ENCODE measurements around the gene RFX8. TPM values are rescaled to one million over a fixed set of nuclear protein-coding genes. Genes with fewer than 3 reads are reported as not detected.

Gene RFX8
- total and polyA plus RNA-seq, 5 experiments from 2014 or later: not detected

DNA sequence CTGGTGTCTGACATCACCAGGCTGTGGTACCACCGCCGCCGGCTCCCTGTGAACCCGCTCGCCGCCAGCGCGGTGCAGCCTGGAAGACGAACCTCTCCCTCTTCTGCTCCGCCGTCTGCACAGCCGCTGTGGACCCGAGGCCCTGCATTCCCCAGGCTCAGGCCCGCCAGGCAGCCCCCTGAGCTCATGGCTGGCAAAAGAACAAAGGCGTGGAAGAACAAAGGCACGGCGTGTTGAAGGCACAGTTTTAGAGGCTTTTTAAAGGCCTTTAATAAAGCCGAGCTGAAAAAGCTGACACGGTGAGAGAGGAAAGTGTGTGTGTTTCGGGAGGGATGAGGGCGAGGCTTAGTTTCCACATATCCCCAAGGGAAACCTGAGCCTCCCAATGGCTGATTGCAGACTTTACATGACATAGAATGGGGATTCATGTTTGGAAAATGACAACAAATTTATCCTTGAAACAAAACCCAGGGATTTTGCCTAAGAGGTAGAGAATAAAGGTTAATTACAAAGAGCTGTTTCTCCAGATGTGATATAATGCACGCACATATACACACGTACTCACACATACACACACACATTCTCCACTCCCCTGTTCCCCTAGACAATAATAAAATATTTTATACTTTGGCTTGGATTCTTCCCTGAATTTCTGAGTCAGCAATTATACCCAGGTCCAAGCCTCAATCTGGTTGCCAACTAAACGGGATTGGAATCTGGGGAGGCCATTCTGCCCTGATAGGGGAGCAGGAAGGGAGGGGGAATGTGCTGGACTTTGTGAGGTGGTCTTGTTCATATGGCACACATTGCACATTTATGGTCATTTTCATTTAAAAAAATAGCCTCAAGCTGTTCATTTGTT, 39.7 kb downstream of the RFX8 start:
- H3K4me1 Mint-ChIP-seq: no peaks in the 10 kb centered on the region
- ATAC-seq: no peak
- H3K9me3 Mint-ChIP-seq: no peaks in the 10 kb centered on the region
- no peaks in the 10 kb centered on the region for H3K27me3 Mint-ChIP-seq
- peak overlapping the region in 1 of 10 donors; percentile 11 for H3K27ac Mint-ChIP-seq
- no peaks in the 10 kb centered on the region for H3K36me3 Mint-ChIP-seq
- DNase-seq: no peak
- H3K4me3 Mint-ChIP-seq: no peak overlapping the region
- POLR2A ChIA-PET: no interaction called here

DNA sequence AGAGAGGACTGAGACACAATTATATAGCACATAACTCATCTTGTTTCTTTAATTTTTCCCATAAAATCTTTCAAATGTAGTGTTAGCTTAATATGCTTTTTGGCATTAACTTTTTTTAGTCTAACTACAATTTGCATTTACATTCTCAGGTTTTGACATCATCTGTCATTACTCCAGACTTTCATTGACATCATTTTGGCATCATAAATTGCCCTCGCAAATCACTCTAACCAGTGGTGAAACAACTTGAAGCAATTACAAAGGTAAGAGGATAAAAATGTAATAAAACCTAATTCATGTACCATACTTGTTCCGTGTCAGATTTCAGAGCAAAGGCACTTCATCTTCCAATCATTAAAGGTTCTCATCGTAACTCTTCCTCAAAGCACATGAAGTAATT, 41.4 kb downstream of the RFX8 start:
- Mint-ChIP-seq H3K27ac (peak overlapping the region in 1 of 10 donors; percentile 24), H3K4me3 (no peak overlapping the region)
- POLR2A ChIA-PET: no interaction called here

DNA sequence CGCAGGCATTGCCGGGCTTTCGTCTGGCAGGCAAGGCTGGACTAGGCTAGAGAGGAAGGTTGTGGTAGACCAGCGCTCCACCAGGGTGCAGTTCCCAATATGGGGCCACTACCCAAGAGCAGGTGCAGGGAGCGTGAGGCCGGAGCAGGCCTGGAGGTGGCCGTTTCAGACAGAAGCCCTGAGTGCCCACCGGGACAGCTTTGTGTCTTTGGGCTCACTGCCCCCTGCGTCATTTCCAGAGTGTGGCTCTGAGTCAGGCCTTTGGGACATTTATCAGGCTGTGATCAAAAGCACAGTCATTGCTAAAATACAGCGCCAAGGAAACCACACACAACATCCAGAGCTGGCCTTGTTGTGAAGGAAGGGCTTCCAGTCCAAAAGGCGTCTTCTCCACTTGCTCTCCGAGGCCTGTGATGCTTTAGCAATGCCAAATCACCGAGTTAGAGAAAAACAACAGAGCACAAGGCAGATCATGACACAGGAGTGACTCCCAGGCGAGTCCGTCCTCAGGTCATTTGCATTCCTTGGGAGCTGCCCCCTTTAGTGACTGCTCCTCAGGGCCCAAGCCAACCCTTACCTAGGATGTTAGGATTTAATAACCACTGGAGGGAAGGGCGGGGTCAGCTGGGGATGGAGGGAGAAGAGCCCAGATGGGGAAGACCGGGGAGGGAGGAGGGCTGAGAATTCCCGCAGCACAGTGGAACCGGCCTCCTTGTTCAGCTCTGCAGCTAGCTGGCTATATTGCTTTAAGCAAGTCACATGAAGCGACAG, 42.3 kb downstream of the RFX8 start:
- DNase-seq (no peak), ATAC-seq (no peak)
- Mint-ChIP-seq H3K27me3 (no peaks in the 10 kb centered on the region), H3K9me3 (no peaks in the 10 kb centered on the region), H3K4me3 (no peak overlapping the region), H3K27ac (no peak overlapping the region), H3K4me1 (no peaks in the 10 kb centered on the region), H3K36me3 (no peaks in the 10 kb centered on the region)
- POLR2A ChIA-PET: no interaction called here

More for the DNA sequence above, 41.4 kb downstream of the RFX8 start:
- Mint-ChIP-seq H3K9me3 (no peaks in the 10 kb centered on the region), H3K27me3 (no peaks in the 10 kb centered on the region), H3K4me1 (no peaks in the 10 kb centered on the region), H3K36me3 (no peaks in the 10 kb centered on the region)
- ATAC-seq (no peak), DNase-seq (no peak)

DNA sequence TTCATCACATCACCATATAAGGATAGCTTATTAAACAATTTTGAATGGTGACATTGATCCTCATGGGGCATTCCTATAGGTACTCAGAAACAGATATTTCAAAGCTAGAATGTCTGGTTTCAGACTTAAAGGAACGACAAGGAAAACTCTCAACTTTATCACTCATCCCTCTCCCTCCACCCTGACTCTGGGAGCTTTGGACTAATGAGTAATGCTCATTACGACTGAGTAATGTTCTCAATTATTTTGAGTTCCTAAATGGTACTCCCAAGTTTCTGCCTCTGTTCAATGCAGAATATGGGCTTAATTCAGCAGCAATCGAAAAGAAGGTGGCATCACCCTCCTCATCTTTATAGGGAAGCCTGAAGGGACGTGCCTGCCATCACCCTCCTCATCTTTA, 43.4 kb downstream of the RFX8 start:
- Mint-ChIP-seq H3K27ac (peak overlapping the region in 1 of 10 donors; percentile 1), H3K36me3 (no peaks in the 10 kb centered on the region), H3K4me1 (no peaks in the 10 kb centered on the region), H3K9me3 (no peaks in the 10 kb centered on the region), H3K27me3 (no peaks in the 10 kb centered on the region), H3K4me3 (no peak overlapping the region)
- POLR2A ChIA-PET: no interaction called here
- ATAC-seq (no peak), DNase-seq (no peak)

DNA sequence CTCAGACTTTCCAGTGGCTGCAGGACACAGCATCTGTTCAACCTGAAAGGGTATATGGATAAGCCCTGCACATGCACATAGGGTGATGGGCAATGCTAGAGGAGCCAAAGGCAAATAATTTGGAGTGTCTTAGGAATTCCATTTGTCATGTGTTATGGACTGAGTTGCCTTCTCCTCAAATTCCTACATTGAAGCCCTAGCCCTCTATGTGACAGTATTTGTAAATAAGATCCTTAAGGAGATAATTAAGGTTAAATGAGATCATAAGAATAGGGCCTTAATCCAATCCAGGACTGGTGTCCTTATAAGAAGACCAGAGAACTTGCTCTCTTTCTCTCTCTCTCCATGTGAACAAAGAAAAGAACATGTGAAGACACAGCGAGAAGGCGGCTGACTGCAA, 44.8 kb downstream of the RFX8 start:
- no peaks in the 10 kb centered on the region for H3K9me3 Mint-ChIP-seq
- H3K27me3 Mint-ChIP-seq: no peaks in the 10 kb centered on the region
- H3K27ac Mint-ChIP-seq: peak overlapping the region in 1 of 10 donors; percentile 6
- DNase-seq (no peak), ATAC-seq (no peak)
- no peaks in the 10 kb centered on the region for H3K4me1 Mint-ChIP-seq
- H3K4me3 Mint-ChIP-seq: no peak overlapping the region
- POLR2A ChIA-PET: no interaction called here
- H3K36me3 Mint-ChIP-seq: no peaks in the 10 kb centered on the region

DNA sequence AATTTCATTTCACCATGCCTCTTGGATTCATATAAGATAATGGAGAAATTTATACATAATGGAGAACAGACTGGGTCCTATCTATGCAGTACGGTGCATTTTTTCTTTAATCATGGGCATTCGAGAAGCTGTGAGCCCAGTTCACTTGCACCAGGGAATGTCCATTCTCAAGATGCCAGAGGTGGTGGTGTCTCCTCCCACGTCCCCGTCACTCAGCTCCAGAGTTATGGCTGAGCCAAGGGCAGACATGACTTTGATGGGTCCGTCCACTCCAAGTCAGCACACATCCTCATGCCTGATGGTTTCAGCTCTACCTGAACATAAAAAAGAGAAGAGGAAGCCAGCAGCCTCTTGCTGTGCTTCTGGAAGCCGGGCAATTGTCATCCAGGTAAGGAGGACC, 45.5 kb downstream of the RFX8 start:
- Mint-ChIP-seq H3K4me3 (no peak overlapping the region), H3K9me3 (no peaks in the 10 kb centered on the region), H3K27ac (no peak overlapping the region), H3K4me1 (no peaks in the 10 kb centered on the region), H3K27me3 (no peaks in the 10 kb centered on the region), H3K36me3 (no peaks in the 10 kb centered on the region)
- POLR2A ChIA-PET: no interaction called here
- ATAC-seq (no peak), DNase-seq (no peak)

DNA sequence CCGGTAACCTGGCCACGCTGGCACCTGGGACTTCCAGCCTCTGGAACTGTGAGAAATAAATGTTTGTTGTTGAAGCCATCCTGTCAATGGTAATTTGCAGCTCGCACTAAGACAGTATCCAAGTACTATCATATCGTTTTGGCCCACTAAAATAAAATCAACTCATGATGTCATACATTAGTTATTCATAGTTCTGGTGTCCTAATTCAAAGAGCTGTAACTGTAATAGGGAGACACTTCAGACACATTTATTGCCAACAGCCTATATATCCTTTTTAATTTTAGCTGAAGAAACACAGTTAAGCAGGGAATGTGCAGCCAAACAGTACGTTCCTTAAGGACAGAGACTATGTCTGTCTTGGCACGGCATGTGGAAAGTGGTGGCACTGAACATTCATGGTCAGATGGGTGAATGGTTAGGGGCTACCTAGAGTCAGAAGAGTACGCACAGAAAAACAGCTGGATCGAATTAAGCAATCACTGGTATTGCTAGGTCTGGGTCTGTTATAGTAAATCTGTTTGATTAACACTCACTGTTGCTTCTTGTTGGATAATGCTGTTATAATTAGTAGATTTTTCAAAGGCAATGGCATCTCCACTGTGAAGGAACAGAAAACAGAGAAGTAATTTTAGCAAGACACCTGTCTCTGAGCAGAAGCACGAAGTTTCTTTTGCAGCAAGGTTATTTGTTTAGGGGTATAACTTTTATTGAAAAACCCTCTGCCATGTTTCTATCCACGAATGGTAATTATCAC, 46.3 kb downstream of the RFX8 start:
- Mint-ChIP-seq H3K4me1 (no peaks in the 10 kb centered on the region), H3K27ac (no peak overlapping the region)

DNA sequence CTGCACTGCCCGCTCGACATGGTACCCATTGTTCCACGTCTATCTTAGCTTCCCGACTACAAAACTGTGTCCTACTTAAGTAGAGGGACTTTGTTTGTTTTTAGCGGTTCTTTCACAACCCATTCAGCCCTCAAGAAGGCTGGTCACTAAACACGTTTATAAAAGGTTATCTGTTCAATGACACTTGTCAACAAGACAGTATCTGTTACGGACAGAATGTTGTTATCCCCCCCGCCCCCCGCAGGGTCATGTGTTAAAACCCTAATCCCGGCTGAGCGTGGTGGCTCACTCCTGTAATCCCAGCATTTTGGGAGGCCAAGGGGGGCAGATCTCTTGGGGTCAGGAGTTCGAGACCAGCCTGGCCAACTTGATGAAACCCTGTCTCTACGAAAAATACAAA, 47.2 kb downstream of the RFX8 start:
- POLR2A ChIA-PET: no interaction called here
- no peak for DNase-seq

More for the DNA sequence above, 46.3 kb downstream of the RFX8 start:
- no peak overlapping the region for H3K4me3 Mint-ChIP-seq
- no peaks in the 10 kb centered on the region for H3K27me3 Mint-ChIP-seq
- peaks cover 0 to 4% (median 0%) of the 10 kb centered on the region in 9 donors for H3K9me3 Mint-ChIP-seq
- DNase-seq (no peak), ATAC-seq (no peak)
- H3K36me3 Mint-ChIP-seq: no peaks in the 10 kb centered on the region
- POLR2A ChIA-PET: no interaction called here

DNA sequence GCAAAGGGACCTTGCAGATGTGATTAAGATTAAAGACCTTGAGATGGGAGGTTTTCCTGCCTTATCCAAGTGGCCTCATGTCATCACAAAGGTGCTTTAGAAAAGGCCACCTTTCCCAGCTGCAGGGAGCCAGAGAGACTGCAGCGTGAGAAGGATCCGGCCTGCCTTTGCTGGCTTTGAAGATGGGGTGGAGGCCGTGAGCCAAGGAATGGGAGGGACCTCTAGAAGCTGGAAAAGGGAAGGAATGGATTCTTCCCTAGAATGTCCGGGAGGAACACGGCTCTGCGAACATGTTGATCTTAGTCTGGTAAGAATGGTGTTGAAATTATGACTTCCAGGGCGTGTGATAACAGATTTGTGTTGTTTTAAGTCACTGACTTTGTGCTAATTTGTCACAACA, 47.7 kb downstream of the RFX8 start:
- Mint-ChIP-seq H3K27me3 (no peaks in the 10 kb centered on the region), H3K9me3 (peaks cover 0 to 6% (median 0%) of the 10 kb centered on the region in 9 donors), H3K4me3 (no peak overlapping the region), H3K4me1 (no peaks in the 10 kb centered on the region), H3K27ac (no peak overlapping the region), H3K36me3 (no peaks in the 10 kb centered on the region)
- POLR2A ChIA-PET: no interaction called here
- ATAC-seq (no peak), DNase-seq (no peak)

More for the DNA sequence above, 47.2 kb downstream of the RFX8 start:
- H3K27me3 Mint-ChIP-seq: no peaks in the 10 kb centered on the region
- H3K4me1 Mint-ChIP-seq: no peaks in the 10 kb centered on the region
- no peak for ATAC-seq
- no peak overlapping the region for H3K4me3 Mint-ChIP-seq
- no peaks in the 10 kb centered on the region for H3K36me3 Mint-ChIP-seq
- H3K9me3 Mint-ChIP-seq: peaks cover 0 to 6% (median 0%) of the 10 kb centered on the region in 9 donors
- no peak overlapping the region for H3K27ac Mint-ChIP-seq

DNA sequence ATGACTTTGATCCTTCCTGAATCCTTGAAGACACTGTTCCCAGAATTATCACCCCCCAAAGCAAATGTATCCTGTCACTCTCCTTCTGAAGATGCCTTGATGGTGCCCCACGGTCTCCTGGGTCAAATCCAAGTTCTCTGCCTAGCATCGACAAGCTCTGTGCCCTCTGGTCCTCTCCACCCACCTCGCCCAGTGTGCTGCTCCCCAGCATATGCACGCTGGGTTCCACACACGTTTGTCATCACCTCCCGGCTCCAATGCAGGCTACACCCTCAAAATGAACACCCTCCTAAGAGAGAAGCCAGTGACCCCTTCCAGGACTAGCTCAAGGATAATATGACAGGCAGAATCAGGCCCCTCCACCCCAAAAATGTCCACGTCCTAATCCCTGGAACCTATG, 48.1 kb downstream of the RFX8 start:
- no peak for DNase-seq
- H3K9me3 Mint-ChIP-seq: peaks cover 0 to 6% (median 0%) of the 10 kb centered on the region in 9 donors
- H3K4me1 Mint-ChIP-seq: no peaks in the 10 kb centered on the region
- peak overlapping the region in 1 of 10 donors; percentile 23 for H3K27ac Mint-ChIP-seq
- no peaks in the 10 kb centered on the region for H3K27me3 Mint-ChIP-seq
- no peak overlapping the region for H3K4me3 Mint-ChIP-seq
- POLR2A ChIA-PET: no interaction called here
- ATAC-seq: no peak
- no peaks in the 10 kb centered on the region for H3K36me3 Mint-ChIP-seq

DNA sequence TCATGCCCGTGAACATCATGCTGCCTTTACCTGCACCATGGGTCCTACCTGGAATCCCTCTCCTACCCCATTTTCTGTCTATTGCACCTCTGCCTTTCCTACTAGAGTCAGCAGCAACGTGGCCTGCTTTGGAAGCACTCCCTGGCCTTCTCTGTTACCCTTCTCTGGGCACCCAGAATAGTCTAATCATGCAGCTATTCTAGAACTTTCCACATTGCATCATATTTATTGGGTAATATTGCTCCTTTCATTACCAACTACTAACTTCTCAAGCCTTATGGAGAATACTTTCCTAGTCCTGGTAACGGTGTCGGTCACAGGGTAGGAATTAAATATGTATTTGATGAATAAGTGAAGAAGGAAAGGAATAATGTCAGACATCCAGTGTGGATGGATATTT, 54.3 kb downstream of the RFX8 start:
- ATAC-seq: no peak
- Mint-ChIP-seq H3K27me3 (peaks cover 0 to 3% (median 0%) of the 10 kb centered on the region in 5 donors), H3K4me3 (no peak overlapping the region), H3K4me1 (peaks cover 0 to 1% (median 0%) of the 10 kb centered on the region in 4 donors), H3K9me3 (peaks cover 0 to 6% (median 0%) of the 10 kb centered on the region in 9 donors), H3K27ac (peak overlapping the region in 1 of 10 donors; percentile 62), H3K36me3 (no peaks in the 10 kb centered on the region)
- no peak for DNase-seq
- POLR2A ChIA-PET: no interaction called here

DNA sequence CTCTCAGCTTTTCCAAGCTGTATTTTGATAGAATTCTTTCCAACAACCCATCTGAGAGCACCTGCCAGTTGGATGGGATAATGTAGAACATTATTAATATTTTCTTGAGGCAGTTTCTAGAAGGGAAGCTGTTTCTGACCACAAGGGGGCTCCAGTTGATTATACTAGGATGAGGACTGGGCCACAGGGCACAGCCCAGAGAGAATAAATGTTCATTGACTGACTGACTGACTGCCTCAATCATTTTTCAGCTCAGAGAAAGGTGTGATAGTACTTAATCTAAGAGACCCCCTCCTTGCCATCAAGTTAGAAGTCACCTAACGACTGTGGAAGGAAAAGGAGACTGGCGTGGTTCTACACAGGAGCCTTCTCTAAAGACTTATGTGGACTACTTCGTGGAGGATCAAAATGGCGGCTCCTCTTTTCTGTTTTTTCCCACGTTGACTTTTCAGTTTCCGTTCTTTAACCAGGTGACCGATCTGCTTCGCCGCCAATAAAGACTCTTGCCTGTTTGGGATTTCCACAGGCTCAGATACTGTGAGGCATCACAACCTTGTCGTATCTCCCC, 55.7 kb downstream of the RFX8 start:
- POLR2A ChIA-PET: interaction anchor here (0.9 to 1.4 kb wide), 7 partner anchors 278 to 454 kb away, joined by 3 to 6 read pairs (median 3); partner anchors contain the start of gene MAP4K4
- Mint-ChIP-seq H3K36me3 (no peaks in the 10 kb centered on the region), H3K4me1 (peaks cover 0 to 1% (median 0%) of the 10 kb centered on the region in 4 donors), H3K27me3 (peaks cover 0 to 4% (median 0%) of the 10 kb centered on the region in 5 donors), H3K9me3 (peaks cover 0 to 9% (median 0%) of the 10 kb centered on the region in 9 donors), H3K27ac (peak overlapping the region in 2 of 10 donors; percentile 7 to 42), H3K4me3 (no peak overlapping the region)
- DNase-seq (peak; percentile 14 to 78 (median 58)), ATAC-seq (peak; percentile 79 to 81)
